HepG2 (cell line): ENCODE measurements around the gene SAMD10. TPM values are rescaled to one million over a fixed set of nuclear protein-coding genes. Genes with fewer than 3 reads are reported as not detected.

Experiments
- FOXA3 ChIP-seq: IDR thresholded peaks from 2 replicates; pipeline ENCODE4 v1.6.1; 2016; ENCODE audit warnings: missing genetic modification reagents, missing compliant biosample characterization
- GFI1 ChIP-seq: sonication (generic); formaldehyde crosslinking; IDR thresholded peaks from 2 replicates; pipeline ENCODE4 v1.5.0; 2020; ENCODE audit warnings: missing genetic modification reagents, mild to moderate bottlenecking, borderline replicate concordance
- GMEB1 ChIP-seq: sonication (generic); formaldehyde crosslinking; IDR thresholded peaks from 2 replicates; pipeline ENCODE4 v1.5.1; 2020; ENCODE audit warnings: missing genetic modification reagents, mild to moderate bottlenecking, borderline replicate concordance
- KDM6A ChIP-seq: IDR thresholded peaks from 2 replicates; pipeline ENCODE4 v1.6.1; 2016; ENCODE audit warnings: low read depth
- MZF1 ChIP-seq: sonication (generic); formaldehyde crosslinking; IDR thresholded peaks from 2 replicates; pipeline ENCODE4 v1.8.1; 2023; ENCODE audit warnings: mild to moderate bottlenecking, missing genetic modification reagents, borderline replicate concordance
- SIN3A ChIP-seq: IDR thresholded peaks from 2 replicates; pipeline ENCODE4 v1.6.1; 2011; ENCODE audit warnings: low read depth, mild to moderate bottlenecking, control low read depth, low read length, borderline replicate concordance
- STAT6 ChIP-seq: sonication (generic); formaldehyde crosslinking; IDR thresholded peaks from 2 replicates; pipeline ENCODE4 v1.4.0; 2020; ENCODE audit warnings: missing genetic modification reagents, mild to moderate bottlenecking, borderline replicate concordance
- TBP ChIP-seq: sonication (generic); formaldehyde crosslinking; IDR thresholded peaks from 2 replicates; pipeline ENCODE4 v1.5.0; 2020; ENCODE audit warnings: missing genetic modification reagents
- TCF7 ChIP-seq: sonication (generic); IDR thresholded peaks from 2 replicates; pipeline ENCODE4 v1.6.1; 2016; ENCODE audit warnings: antibody characterized with exemption, low read depth
- ZNF24 ChIP-seq: fragments of 450-650 bp; IDR thresholded peaks from 2 replicates; pipeline ENCODE4 v1.6.1; 2017; ENCODE audit warnings: antibody characterized with exemption, mild to moderate bottlenecking
- ZNF552 ChIP-seq: sonication (generic); formaldehyde crosslinking; IDR thresholded peaks from 2 replicates; pipeline ENCODE4 v1.9.0; 2022; ENCODE audit warnings: missing genetic modification reagents, mild to moderate bottlenecking, borderline replicate concordance
- ZNF605 ChIP-seq: sonication (generic); formaldehyde crosslinking; IDR thresholded peaks from 2 replicates; pipeline ENCODE4 v1.8.0; 2022; ENCODE audit warnings: mild to moderate bottlenecking, missing genetic modification reagents
- polyA plus RNA-seq, 8 experiments: library from polyadenylated mRNA; depleted of rRNA in 3 of 8; stranded (reverse) in 7 of 8; unstranded in 1 of 8; fragments of >200 nt; fragmentation: Illumina TruSeq in 4 of 8; extraction: Trizol in 4 of 8; gene quantifications; 2 replicates each; pipeline versions ENCODE4 v1.2.1 to v1.2.3, GENCODE V29; 2011 to 2016; ENCODE audit warnings: low read depth in 4 of 8, missing spikeins in 1 of 8, mixed read lengths in 1 of 8; ENCODE audit not compliant: insufficient read depth in 1 of 8
- total RNA-seq, 5 experiments: library from RNA; depleted of rRNA; stranded (reverse); fragments of >200 nt; fragmentation: Illumina TruSeq; extraction: Trizol; gene quantifications; 2 replicates each; pipeline ENCODE4 v1.2.3, GENCODE V29; 2016; ENCODE audit warnings: low read depth in 1 of 5
- TF ChIP-seq, protein P1 (sequence below): sonication (generic); formaldehyde crosslinking; conservative IDR thresholded peaks from 2 replicates; pipeline ENCODE4 v1.4.0; 2020; ENCODE audit warnings: missing genetic modification reagents
- TF ChIP-seq, protein P2 (sequence below): sonication (generic); formaldehyde crosslinking; IDR thresholded peaks from 2 replicates; pipeline ENCODE4 v1.4.0; 2020; ENCODE audit warnings: missing genetic modification reagents
- TF ChIP-seq, protein P3 (sequence below): sonication (generic); formaldehyde crosslinking; IDR thresholded peaks from 2 replicates; pipeline ENCODE4 v1.9.0; 2021; ENCODE audit warnings: missing genetic modification reagents, mild to moderate bottlenecking, borderline replicate concordance

The SAMD10 gene
- total and polyA plus RNA-seq, 2 of the 13 experiments (the other 11 are each of a cell fraction or from before 2014, with no cell fraction given) = 6.1 to 11.0 TPM

GRCh38 chr20:63980806-63981728, 1.6 kb upstream of the SAMD10 start, which contains the start of gene PRPF6 (continued):
- TF ChIP-seq ZNF552 (CRISPR knock-in tag) (peak; percentile 82; the same call in 1 of the 2 replicates), KDM6A (CRISPR knock-in tag) (peak; percentile 44; the same call in 1 of the 2 replicates), SIN3A (peak; percentile 94), TCF7 (no peak; the same call in 1 of the 2 replicates), STAT6 (peak; percentile 47; the same call in 1 of the 2 replicates), TBP (peak; percentile 90), GMEB1 (CRISPR knock-in tag) (peak; percentile 98), ZNF605 (CRISPR knock-in tag) (peak; percentile 90; the same call in 1 of the 2 replicates), FOXA3 (CRISPR knock-in tag) (peak; percentile 82), ZNF24 (no peak), MZF1 (peak; percentile 68; the same call in 1 of the 2 replicates), GFI1 (CRISPR knock-in tag) (peak; percentile 85)
- TF ChIP-seq, protein P1, sequence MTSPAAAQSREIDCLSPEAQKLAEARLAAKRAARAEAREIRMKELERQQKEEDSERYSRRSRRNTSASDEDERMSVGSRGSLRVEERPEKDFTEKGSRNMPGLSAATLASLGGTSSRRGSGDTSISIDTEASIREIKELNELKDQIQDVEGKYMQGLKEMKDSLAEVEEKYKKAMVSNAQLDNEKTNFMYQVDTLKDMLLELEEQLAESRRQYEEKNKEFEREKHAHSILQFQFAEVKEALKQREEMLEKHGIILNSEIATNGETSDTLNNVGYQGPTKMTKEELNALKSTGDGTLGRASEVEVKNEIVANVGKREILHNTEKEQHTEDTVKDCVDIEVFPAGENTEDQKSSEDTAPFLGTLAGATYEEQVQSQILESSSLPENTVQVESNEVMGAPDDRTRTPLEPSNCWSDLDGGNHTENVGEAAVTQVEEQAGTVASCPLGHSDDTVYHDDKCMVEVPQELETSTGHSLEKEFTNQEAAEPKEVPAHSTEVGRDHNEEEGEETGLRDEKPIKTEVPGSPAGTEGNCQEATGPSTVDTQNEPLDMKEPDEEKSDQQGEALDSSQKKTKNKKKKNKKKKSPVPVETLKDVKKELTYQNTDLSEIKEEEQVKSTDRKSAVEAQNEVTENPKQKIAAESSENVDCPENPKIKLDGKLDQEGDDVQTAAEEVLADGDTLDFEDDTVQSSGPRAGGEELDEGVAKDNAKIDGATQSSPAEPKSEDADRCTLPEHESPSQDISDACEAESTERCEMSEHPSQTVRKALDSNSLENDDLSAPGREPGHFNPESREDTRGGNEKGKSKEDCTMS = 0 out of 2 replicates have a peak, but pooled peaks have one; percentile 56
- TF ChIP-seq, protein P2, sequence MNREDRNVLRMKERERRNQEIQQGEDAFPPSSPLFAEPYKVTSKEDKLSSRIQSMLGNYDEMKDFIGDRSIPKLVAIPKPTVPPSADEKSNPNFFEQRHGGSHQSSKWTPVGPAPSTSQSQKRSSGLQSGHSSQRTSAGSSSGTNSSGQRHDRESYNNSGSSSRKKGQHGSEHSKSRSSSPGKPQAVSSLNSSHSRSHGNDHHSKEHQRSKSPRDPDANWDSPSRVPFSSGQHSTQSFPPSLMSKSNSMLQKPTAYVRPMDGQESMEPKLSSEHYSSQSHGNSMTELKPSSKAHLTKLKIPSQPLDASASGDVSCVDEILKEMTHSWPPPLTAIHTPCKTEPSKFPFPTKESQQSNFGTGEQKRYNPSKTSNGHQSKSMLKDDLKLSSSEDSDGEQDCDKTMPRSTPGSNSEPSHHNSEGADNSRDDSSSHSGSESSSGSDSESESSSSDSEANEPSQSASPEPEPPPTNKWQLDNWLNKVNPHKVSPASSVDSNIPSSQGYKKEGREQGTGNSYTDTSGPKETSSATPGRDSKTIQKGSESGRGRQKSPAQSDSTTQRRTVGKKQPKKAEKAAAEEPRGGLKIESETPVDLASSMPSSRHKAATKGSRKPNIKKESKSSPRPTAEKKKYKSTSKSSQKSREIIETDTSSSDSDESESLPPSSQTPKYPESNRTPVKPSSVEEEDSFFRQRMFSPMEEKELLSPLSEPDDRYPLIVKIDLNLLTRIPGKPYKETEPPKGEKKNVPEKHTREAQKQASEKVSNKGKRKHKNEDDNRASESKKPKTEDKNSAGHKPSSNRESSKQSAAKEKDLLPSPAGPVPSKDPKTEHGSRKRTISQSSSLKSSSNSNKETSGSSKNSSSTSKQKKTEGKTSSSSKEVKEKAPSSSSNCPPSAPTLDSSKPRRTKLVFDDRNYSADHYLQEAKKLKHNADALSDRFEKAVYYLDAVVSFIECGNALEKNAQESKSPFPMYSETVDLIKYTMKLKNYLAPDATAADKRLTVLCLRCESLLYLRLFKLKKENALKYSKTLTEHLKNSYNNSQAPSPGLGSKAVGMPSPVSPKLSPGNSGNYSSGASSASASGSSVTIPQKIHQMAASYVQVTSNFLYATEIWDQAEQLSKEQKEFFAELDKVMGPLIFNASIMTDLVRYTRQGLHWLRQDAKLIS (CRISPR knock-in tag) = no peak
- TF ChIP-seq, protein P3, sequence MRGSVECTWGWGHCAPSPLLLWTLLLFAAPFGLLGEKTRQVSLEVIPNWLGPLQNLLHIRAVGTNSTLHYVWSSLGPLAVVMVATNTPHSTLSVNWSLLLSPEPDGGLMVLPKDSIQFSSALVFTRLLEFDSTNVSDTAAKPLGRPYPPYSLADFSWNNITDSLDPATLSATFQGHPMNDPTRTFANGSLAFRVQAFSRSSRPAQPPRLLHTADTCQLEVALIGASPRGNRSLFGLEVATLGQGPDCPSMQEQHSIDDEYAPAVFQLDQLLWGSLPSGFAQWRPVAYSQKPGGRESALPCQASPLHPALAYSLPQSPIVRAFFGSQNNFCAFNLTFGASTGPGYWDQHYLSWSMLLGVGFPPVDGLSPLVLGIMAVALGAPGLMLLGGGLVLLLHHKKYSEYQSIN = no peak; the same call in 1 of the 2 replicates
